GM18909 (cell line): Measurements from ENCODE around the gene SLC30A10.
"Not testable (repeated sequence)": the region's sequence is repeated elsewhere in the genome, so short reads cannot be mapped to it uniquely, and the experiment has no call there.

Experiments
- ATAC-seq: cut with Tn5 transposase; IDR thresholded peaks from one replicate; pipeline ENCODE4 v1.9.1; 2021; ENCODE audit warnings: mild to moderate bottlenecking; ENCODE audit not compliant: unreplicated experiment, poor library complexity

Gene SLC30A10

GRCh38 chr1:219900201-219900600, 28.2 kb downstream of the SLC30A10 start:
- ATAC-seq: no peak

GRCh38 chr1:219898375-219898774, 30.0 kb downstream of the SLC30A10 start:
- no peak for ATAC-seq

GRCh38 chr1:219897914-219898313, 30.4 kb downstream of the SLC30A10 start:
- ATAC-seq: no peak

- not testable (repeated sequence) for ATAC-seq
Measured at GRCh38 chr1:219892271-219892670, 36.1 kb downstream of the SLC30A10 start.

GRCh38 chr1:219891846-219892245, 36.5 kb downstream of the SLC30A10 start:
- ATAC-seq: not testable (repeated sequence)

- ATAC-seq: not testable (repeated sequence)
Measured at GRCh38 chr1:219888667-219889066, 39.7 kb downstream of the SLC30A10 start.

GRCh38 chr1:219885680-219886079, 42.7 kb downstream of the SLC30A10 start:
- no peak for ATAC-seq

- no peak for ATAC-seq
Measured at GRCh38 chr1:219883400-219884332, 44.7 kb downstream of the SLC30A10 start.

- ATAC-seq: no peak
Measured at GRCh38 chr1:219882755-219883154, 45.6 kb downstream of the SLC30A10 start.

- ATAC-seq: no peak
Measured at GRCh38 chr1:219882096-219882495, 46.3 kb downstream of the SLC30A10 start.

GRCh38 chr1:219880765-219881457, 47.4 kb downstream of the SLC30A10 start:
- no peak for ATAC-seq

GRCh38 chr1:219876798-219877209, 51.6 kb downstream of the SLC30A10 start:
- no peak for ATAC-seq

- ATAC-seq: no peak
Measured at GRCh38 chr1:219875860-219876259, 52.5 kb downstream of the SLC30A10 start.

GRCh38 chr1:219872538-219872937, 55.8 kb downstream of the SLC30A10 start:
- ATAC-seq: not testable (repeated sequence)

- no peak for ATAC-seq
Measured at GRCh38 chr1:219871427-219872057, 56.8 kb downstream of the SLC30A10 start.

- ATAC-seq: not testable (repeated sequence)
Measured at GRCh38 chr1:219868615-219869014, 59.7 kb downstream of the SLC30A10 start.
